Measurements from ENCODE around the gene MACF1. TPM values are rescaled to one million over a fixed set of nuclear protein-coding genes. Genes with fewer than 3 reads are reported as not detected.

Gene MACF1
- total and polyA plus RNA-seq, 2 of the 13 experiments (the other 11 are each of a cell fraction or from before 2014, with no cell fraction given), result 36.7 to 65.4 TPM

DNA sequence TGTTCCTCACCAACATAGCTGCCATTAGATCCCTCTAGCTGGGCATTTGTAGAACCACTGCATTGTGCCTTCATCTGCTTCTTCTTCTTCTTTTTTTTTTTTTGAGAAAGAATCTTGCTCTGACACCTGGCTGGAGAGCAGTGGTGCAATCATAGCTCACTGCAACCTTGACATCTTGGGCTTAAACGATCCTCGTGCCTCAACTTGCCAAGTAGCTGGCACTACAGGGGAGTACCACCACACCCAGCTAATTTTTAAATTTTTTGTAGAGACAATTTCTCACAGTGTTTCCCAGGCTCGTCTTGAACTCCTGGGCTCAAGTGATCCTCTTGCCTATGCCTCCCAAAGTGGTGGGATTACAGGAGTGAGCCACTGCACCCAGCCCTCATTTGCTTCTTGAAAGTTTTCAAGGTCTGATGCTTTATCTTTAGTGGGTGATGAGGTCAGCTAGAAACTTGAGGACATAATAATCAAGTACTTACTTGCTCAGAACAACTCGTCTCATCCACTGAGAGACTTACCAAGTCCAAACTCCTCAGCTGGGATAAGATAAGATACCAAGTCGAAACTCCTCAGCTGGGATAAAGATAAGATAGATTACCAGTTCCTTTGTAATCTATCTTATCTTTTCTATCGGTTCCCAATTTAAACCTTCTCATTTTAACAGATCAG is 71.5 kb downstream of the MACF1 start (continued):
- TF ChIP-seq MLXIP (CRISPR knock-in tag; IDR thresholded peaks at IDR 0.05; ENCODE audit: borderline replicate concordance) (no peak), SP2 (CRISPR knock-in tag; IDR thresholded peaks at IDR 0.05) (no peak), ZFP37 (CRISPR knock-in tag; IDR thresholded peaks at IDR 0.05; ENCODE audit: borderline replicate concordance) (no peak), POLR2A (IDR thresholded peaks at IDR 0.05; ENCODE audit: insufficient read depth in 1 of 2, low read depth in 2 of 2, low read length in 2 of 2) (no peak), ZNF180 (CRISPR knock-in tag; IDR thresholded peaks at IDR 0.05; ENCODE audit: borderline replicate concordance, low read depth) (no peak), ZMAT3 (CRISPR knock-in tag; conservative IDR thresholded peaks at IDR 0.05) (no peak)

DNA sequence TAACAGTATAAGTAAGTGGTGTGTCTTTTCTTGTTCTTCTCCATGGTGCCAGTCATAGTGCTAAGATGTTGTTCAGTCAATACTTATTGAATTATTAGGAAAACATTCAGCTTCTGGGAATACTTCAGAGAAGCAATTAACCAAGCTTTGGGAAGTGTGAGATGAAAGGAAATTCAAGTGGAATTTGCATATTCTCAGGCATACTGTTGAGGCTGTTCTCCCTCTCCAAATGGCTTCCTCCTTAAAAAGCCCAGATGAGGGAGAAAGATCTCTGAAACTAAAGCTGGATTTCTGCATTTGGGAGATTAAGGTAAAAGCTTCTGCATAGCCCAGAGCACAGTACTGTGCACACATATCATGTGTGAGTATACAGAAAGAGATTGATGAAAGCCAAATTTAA is 73.4 kb downstream of the MACF1 start:
- no peak overlapping the region for H2AFZ ChIP-seq (ENCODE audit: low read length)
- H4K20me1 ChIP-seq (ENCODE audit: insufficient read depth, low read length), result no peaks in the 10 kb centered on the region
- H3K9me3 ChIP-seq (ENCODE audit: low read length), result no peaks in the 10 kb centered on the region
- intact Hi-C loops (cut with micrococcal nuclease; ENCODE audit: unreplicated experiment) (no loop called here), in situ Hi-C loops (cut with HindIII; ENCODE audit: extremely low pct_ligation_motif_present, low pct_unique_long_range_greater_than_20kb) (no loop called here)
- FAIRE-seq (no peak), DNase-seq (ENCODE audit: low spot score) (no peak), ATAC-seq (no peak)
- no peak overlapping the region for H3K4me3 ChIP-seq (replicated peaks in 1 of 3; ENCODE audit: insufficient read depth in 1 of 3, low read depth in 2 of 3, low read length in 3 of 3)
- no peaks in the 10 kb centered on the region for H3K36me3 ChIP-seq (replicated peaks in 1 of 2; ENCODE audit: control insufficient read depth in 1 of 2, insufficient read depth in 2 of 2, low read length in 2 of 2)
- no peaks in the 10 kb centered on the region for H3K79me2 ChIP-seq (ENCODE audit: insufficient read depth, low read length)
- peaks cover 14% of the 10 kb centered on the region for H3K4me1 ChIP-seq (ENCODE audit: insufficient read depth, low read length)
- H3K27ac ChIP-seq (ENCODE audit: extremely low read length, insufficient read depth, low read length), result no peak overlapping the region
- no TSS peak for BruUV-seq (replicated peaks)
- ChIA-PET CTCF (ENCODE audit: low intra/inter-chr PET ratio, low total read pairs) (no interaction called here), POLR2A (no interaction called here)
- no peaks in the 10 kb centered on the region for H3K27me3 ChIP-seq (ENCODE audit: control insufficient read depth in 1 of 2, insufficient read depth in 2 of 2, low read length in 2 of 2)
- no peak overlapping the region for H3K4me2 ChIP-seq (ENCODE audit: low read depth, low read length)
- no peak for TF ChIP-seq ZNF343 (CRISPR knock-in tag; IDR thresholded peaks at IDR 0.05)
- TF ChIP-seq SIN3A (IDR thresholded peaks at IDR 0.05; ENCODE audit: borderline replicate concordance, low read depth, low read length), result no peak
- TF ChIP-seq ZNF768 (CRISPR knock-in tag; IDR thresholded peaks at IDR 0.05), result no peak
- no peak for TF ChIP-seq NR3C1 (CRISPR knock-in tag; IDR thresholded peaks at IDR 0.05)
- TF ChIP-seq FOXK1 (CRISPR knock-in tag; IDR thresholded peaks at IDR 0.05; ENCODE audit: borderline replicate concordance, low read depth), result no peak
- no peak for TF ChIP-seq FOXK2 (IDR thresholded peaks at IDR 0.05)
- TF ChIP-seq ZNF484 (CRISPR knock-in tag; IDR thresholded peaks at IDR 0.05; ENCODE audit: borderline replicate concordance, low read depth), result no peak
- no peak for TF ChIP-seq ZSCAN29 (CRISPR knock-in tag; conservative IDR thresholded peaks at IDR 0.05)
- TF ChIP-seq ZSCAN12 (CRISPR knock-in tag; IDR thresholded peaks at IDR 0.05), result no peak
- TF ChIP-seq NR1H2 (CRISPR knock-in tag; IDR thresholded peaks at IDR 0.05; ENCODE audit: borderline replicate concordance, low read depth), result no peak
- no peak for TF ChIP-seq ARID2 (CRISPR knock-in tag; IDR thresholded peaks at IDR 0.05; ENCODE audit: borderline replicate concordance)
- no peak for TF ChIP-seq HMG20A (CRISPR knock-in tag; IDR thresholded peaks at IDR 0.05; ENCODE audit: borderline replicate concordance)
- no peak for TF ChIP-seq CBX2 (IDR thresholded peaks at IDR 0.05; ENCODE audit: low read depth, low read length)
- no peak for TF ChIP-seq CBX2 (CRISPR knock-in tag; IDR thresholded peaks at IDR 0.05; ENCODE audit: low read depth)
- TF ChIP-seq ZNF282 (IDR thresholded peaks at IDR 0.05; ENCODE audit: partially characterized antibody), result no peak
- no peak overlapping the region for H3K9ac ChIP-seq (ENCODE audit: insufficient read depth, low read depth, low read length)

Measured in HepG2 (cell line).